GM21619 (cell line): ENCODE results near the gene RIMKLB.
"Not testable (repeated sequence)": the region's sequence is repeated elsewhere in the genome, so short reads cannot be mapped to it uniquely, and the experiment has no call there.

Experiments used
- ATAC-seq: cut with Tn5 transposase; IDR thresholded peaks from one replicate; pipeline ENCODE4 v1.9.1; 2021; ENCODE audit not compliant: unreplicated experiment

The RIMKLB gene

GRCh38 chr12:8813572-8814357 lies 116.0 kb downstream of the RIMKLB start:
- ATAC-seq: no peak

DNA sequence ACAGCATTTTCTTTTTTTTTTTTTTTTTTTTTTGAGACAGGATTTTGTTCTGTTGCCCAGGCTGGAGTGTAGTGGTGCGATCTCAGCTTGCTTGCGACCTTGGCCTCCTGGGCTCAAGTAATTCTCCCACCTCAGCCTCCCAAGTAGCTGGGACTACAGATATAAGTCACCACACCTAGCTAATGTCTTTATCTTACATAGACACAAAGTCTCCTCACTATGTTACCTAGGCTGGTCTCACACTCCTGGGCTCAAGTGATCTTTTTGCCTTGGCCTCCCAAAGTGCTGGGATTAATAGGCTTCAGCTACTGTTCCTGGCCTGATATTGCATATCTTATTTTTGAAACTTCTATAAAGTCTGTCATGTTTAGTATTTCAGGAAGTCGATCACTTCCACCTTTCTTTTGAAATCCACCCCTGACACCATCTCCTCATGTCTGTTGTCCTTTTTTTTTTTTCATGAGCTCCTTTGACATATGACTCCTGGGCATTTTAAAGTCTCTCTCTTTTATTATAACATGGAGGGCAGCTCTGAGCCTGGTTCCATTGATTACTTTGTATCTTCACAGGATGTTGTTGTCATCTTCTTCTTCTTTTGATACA lies 118.8 kb downstream of the RIMKLB start:
- no peak for ATAC-seq

- ATAC-seq: no peak
Observed at GRCh38 chr12:8817856-8818255, 120.1 kb downstream of the RIMKLB start.

- no peak for ATAC-seq
Observed at GRCh38 chr12:8818526-8818925, 120.7 kb downstream of the RIMKLB start.

- no peak for ATAC-seq
Observed at GRCh38 chr12:8819666-8819980, 121.8 kb downstream of the RIMKLB start.

DNA sequence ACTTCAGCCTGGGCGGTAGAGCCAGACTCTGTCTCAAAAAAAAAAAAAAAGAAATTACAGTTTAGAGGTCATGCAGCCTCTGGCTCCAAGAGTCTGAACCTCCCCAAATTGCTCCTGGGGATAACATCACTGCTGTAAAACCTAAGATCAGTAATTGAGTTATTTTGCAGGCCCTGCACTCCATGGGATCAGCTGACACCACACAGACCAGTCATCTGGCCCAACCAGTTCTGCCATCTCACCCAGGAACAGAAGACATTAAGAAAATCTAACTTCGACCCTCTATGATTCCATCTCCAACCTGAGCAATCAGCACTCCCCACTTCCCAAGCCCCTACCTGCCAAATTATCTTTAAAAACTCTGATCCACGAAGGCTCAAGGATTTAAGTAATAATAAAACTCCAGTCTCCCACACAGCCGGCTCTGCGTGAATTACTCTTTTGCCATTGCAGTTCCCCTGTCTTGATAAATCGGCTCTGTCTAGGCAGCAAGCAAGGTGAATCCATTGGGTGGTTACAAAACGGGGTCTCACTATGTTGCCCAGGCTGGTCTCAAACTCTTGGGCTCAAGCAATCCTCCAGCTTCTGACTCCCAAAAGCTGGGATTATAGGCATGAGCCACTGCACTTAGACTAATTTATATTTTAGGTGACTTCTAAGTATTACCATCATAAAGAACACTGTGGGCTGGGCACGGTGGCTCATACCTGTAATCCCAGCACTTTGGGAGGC lies 123.1 kb downstream of the RIMKLB start:
- not testable (repeated sequence) for ATAC-seq

GRCh38 chr12:8821591-8821990 lies 123.8 kb downstream of the RIMKLB start:
- ATAC-seq: no peak

GRCh38 chr12:8822298-8822697 lies 124.5 kb downstream of the RIMKLB start, which contains the start of gene A2ML1:
Gene A2ML1 (plus strand): TSS chr12:8822621. CDS start chr12:8822652, 31 bp downstream.
- no peak for ATAC-seq

GRCh38 chr12:8823565-8824300 lies 125.9 kb downstream of the RIMKLB start:
- ATAC-seq: no peak

- no peak for ATAC-seq
Observed at GRCh38 chr12:8827551-8828256, 129.9 kb downstream of the RIMKLB start.

GRCh38 chr12:8828257-8829124 lies 130.7 kb downstream of the RIMKLB start:
- no peak for ATAC-seq

GRCh38 chr12:8829125-8829518 lies 131.3 kb downstream of the RIMKLB start:
- ATAC-seq: no peak

DNA sequence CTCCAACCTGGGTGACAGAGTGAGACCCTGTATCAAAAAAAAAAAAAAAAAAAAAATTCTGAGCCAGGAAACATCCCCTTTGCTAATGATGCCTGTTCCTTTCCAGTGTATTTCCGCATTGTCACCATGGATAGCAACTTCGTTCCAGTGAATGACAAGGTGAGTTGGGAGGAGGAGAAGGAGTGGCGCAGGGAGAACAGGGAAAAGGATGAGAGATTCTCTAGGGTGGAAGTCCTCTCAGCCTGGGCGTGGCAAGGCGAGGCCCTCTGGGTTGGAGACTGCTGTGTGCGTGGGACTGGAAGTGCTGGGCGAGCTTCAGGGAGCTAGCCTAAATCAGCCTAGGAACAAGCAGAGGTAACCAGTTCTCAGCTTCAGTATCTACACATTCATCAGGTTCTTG lies 131.8 kb downstream of the RIMKLB start:
- no peak for ATAC-seq

DNA sequence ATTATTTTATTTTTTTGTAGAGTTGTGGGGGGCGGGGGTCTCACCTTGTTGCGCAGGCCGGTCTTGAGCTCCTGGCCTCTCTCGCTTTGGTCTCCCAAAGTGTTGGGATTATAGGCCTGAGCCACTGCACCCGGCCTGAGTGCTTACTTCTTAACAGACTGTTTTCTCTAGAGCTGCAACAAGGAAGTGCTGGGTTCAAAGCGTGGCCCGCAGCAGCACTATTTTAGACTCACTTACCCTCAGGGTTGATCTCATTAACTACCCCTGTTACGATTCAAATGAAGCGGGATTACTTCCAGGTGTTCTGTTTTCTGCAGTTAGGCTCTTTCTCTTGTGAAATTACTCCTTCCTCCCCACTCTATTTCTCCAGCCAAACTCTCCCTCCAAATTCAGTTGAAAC lies 133.3 kb downstream of the RIMKLB start:
- ATAC-seq: no peak

DNA sequence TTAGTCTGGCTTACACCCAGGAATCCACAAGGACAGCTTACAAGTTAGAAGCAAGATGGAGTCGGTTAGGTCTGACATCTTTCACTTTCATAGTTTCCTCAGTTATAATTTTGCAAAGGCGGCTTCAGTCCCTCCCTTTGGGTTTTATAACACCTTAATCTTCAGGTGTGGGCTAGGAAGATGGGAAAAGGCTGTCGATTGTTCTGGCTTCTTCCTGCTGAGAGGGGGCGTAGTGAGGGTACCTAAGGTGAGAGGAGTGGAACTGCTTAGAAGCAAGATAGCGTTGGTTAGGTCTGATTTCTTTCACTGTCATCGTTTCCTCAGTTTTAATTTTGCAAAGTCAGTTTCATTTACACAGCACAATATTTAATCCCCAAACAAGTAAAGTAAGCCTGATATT lies 134.7 kb downstream of the RIMKLB start:
- ATAC-seq: no peak
